HL-60/S4 (cell line): Measurements from ENCODE around the gene PSMC2.
"Not testable (repeated sequence)": the region's sequence is repeated elsewhere in the genome, so short reads cannot be mapped to it uniquely, and the experiment has no call there.

Experiments
- in situ Hi-C: fragments of 300-500 bp; cut with MboI; formaldehyde crosslinking; loops from 2 replicates; pipeline ENCODE4 v1.14.3; 2022; ENCODE audit warnings: low sequenced_read_pairs

PSMC2 gene

DNA sequence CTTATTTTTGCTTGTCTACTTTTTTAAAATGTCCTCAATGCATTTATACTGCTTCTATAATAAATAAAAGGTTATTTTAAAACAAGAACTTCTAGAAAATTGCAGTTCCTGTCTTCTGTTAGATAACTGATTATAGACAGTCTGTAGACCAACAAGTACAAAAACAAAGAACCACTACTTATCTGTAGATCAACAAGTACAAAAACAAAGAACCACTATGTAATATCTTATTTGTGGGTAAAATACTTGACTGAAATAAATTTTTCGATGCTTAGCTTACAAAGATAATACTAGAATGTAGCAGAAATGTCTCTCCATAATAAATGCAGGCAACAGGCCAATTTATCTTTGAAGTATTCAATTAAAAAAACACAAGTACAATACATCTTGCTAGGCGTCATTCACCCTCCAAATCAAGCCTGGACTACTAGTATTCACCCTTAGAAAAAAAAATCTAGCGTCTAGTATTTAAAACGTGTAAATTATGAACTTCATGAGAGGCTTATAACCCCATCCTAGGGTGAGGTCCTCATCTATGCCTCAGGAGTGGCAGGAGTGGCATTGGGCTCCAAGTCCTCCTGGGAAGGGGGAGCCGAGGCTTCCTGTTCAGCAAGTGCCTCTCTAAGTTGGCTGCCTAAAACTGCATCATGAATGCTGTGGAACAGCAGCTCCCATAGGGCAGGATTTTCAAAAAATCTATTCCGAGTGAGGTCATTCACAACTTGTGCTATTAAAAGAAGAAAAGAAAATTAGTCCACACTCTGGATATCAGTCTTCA is 26.6 kb downstream of the PSMC2 start:
- in situ Hi-C loops, result no loop called here

DNA sequence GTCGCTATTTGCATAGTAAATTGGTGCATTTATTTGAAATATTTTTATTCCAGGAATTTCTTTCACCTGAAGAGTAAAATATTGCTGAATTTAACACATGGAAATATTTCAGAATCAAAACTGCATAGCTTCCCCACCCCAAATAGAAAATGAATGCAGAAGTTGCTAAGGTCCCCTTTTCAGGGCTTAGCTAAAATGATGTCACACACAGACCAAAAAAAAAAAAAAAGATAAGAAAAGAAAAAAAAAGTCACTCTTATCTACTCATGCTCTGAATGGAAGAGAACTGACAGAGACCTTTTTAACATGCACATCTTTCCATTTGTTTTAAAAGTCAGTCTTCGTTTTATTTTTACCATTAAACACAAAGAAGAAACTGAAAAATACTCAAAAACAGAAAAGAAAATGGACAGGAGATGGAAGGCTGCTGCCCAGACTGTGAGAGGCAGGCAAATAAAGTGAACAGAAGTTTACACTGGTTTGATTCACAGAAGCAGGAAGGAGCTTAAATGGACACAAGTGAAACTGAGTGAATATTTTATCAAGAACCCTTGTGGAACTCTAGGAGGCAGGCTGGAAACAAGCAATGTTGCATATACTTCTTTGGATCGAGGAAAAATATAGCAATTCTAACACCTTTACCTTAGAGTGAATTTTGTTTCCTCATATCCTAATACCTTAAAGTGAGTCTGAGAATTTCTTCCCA is 32.0 kb downstream of the PSMC2 start:
- in situ Hi-C loops, result no loop called here

DNA sequence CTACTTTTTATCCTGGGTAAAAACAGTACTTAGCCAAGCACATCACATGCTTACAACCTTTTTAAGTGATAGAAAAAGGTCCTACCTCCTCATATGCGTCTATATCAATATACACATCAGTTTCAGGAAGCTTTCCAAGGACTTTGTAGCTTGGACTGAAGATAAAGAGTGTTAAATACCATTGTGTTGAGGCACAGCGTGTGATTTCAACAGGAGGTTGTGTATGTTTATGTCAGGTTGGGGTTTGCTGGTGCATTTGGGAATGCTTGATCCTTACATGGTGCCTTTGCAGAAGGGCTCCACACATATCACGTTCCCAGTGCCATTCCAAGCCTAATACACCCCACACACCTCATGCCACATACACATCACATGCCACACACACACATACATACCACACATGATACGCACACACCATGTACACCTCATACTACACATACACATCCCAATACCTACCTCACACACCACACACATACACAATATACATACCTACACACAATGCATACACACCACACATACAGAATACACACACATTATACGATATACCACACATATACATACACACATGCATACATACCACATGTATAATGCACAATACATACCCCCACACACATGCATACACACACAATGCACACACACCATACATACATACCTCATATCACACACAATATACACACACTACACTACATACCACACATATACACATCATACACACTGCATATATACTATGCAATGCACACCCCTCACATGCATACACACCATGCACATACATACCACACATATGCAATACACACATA is 33.1 kb downstream of the PSMC2 start:
- in situ Hi-C loops, result no loop called here

DNA sequence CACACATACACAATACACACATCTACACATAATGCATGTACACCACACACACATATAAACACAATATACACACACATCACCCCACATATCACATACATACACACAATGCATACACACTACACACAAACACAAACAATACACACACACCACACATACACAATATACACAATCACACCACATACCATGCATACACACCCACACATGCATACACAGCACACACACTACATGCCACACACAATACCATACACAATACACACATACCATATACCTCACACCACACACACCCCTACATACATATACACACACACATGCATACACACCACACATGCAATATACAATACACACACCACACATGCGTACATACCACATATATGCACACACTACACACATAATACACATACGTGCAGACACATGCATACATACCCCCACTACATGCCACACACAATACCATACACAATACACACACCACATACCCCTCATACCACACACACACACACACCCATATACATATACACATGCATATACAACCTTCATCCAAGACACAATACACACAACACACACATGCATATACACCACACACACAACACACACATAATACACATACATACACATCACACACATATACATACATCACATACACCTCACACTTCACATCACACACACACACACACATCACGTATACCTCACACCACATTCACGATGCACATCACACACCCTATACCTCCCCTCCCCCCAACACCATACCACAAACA is 34.0 kb downstream of the PSMC2 start:
- in situ Hi-C loops, result no loop called here

DNA sequence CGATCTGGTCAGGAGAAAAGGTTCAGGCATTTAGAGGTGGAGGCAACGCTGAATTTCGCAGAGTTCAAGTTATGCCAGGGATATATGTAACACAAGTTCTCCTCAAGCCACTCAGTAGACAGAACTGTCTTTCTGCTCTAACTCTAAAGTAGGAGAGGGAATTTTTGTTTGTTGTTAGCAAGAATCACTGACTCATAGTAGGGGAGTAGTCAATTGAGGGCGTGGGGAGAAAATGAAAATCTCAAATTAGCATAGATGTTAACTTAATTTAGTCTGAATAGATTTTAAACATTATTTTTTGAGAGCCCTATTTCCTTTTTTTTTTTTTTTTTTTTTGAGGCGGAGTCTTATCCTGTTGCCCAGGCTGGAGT is 34.6 kb downstream of the PSMC2 start:
- in situ Hi-C loops, result no loop called here

DNA sequence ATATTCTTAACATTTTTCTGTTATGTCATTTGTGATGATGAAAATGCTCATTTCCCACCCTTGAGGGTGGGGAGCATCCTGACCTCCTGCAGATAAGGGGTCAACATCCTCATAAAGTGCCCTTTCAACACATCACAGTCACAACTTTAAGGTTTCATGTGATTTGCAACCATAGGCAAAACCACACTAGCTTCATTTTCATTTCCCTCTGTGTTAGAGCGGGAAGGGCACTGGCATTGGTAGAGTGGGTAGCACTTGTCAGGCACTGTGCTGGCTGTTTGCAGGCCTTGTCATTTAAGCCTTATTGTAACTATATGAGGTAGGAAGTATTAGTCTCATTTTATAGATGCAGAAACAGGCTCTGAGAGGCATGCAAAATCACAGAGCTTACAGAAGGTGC is 39.8 kb downstream of the PSMC2 start:
- in situ Hi-C loops, result no loop called here

DNA sequence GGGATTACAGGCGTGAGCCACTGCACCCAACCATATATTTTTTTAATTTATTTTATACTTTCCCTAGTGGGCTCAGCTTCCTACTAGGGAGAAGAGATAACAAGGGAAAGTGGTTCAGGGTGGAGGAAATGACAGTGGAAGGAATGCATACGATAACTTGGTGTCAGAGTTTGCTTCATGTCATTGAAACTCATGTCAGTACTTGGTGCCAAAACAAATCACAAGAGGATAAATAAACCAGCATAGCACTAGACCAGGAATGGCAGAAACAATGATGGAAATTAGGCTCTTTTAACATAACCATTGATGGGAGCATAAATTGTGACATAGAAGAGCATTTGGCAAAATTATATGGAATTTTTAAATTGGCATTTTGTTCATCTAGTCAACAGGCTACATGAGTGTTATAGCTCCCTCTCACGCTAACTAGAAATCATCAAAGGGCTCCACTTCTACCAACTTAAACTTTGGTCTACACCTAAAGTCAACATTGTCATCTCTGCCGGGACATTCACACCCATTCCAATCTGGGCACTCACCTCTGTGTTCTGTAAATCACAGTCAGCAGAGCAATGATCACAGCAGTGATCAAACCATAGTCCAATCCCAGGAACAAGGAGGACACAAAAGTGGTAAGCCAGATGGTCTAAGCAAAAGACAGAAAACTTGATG is 41.2 kb downstream of the PSMC2 start:
- in situ Hi-C loops, result no loop called here

DNA sequence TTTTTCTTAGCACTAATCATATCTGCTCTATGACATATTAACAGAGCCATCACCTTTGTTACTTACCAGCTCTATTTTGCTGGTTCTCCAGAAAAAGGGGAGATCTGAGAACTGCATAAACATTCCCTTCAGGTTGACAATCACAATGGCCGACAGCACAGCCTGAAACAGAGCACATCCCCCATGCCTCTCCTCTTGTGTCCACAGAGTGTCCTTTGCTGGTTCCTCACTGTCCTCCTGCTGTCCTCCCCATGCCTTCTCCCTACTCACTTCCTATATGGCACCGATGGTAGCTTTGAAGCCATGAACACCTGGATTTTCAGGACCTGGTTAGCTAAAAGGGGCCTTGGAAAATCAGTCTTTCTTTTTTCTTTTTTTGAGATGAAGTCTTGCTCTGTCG is 41.8 kb downstream of the PSMC2 start:
- in situ Hi-C loops, result no loop called here

DNA sequence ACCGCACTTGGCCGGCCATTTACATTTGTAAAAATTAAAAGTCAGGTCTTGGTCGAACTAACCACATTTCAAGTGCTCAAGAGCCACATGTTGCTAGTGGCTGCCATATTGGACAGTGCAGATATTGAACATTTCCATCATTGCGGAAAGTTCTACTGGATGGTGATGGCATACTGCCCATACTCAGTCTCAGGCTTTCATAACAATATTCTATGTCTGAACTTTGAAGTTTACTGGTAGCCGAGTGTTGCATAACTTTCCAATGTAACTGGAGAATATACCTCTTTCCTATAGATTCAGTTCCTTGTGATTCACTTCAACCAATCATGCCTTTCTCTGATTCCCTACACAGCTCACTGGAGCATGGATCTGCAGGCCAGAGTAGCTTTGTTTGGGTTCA is 43.7 kb downstream of the PSMC2 start:
- in situ Hi-C loops, result no loop called here

DNA sequence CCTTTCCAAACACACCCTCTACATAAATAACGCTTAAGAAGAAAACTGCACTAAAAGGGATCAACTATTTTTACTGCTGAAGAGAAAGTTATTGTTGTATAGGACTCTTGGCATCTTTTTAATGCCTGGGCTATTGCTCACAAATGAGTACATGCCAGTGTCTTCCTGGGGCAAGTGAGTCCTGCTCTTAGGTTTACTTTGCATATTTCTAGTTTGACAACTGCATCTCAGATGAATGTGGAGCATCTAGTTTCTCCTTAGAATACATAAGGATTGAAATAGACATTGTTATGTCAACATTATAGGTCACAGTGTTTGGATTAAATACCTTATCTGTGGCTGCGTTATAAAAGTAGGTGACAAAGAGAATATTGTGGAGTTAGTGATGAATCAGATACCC is 44.5 kb downstream of the PSMC2 start:
- in situ Hi-C loops, result no loop called here

DNA sequence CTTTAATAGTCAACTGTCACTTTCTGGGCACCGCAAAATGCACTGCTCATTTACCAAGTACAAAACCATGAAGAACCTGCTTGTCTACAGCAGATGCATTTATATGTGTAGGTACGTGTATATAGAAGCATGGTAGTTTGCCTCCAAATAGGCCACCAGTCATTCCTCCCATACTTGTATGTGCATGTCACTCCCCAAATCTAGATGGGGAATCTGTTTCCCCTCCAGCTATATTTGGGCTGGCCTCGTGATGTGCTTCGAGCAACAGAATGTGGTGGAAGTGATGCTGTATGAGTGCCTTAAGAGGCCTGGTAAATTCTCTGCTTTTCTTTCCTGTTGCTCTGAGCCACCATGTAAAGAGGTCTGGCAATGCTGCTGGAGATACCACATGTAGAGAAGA is 47.1 kb downstream of the PSMC2 start:
- in situ Hi-C loops, result no loop called here

DNA sequence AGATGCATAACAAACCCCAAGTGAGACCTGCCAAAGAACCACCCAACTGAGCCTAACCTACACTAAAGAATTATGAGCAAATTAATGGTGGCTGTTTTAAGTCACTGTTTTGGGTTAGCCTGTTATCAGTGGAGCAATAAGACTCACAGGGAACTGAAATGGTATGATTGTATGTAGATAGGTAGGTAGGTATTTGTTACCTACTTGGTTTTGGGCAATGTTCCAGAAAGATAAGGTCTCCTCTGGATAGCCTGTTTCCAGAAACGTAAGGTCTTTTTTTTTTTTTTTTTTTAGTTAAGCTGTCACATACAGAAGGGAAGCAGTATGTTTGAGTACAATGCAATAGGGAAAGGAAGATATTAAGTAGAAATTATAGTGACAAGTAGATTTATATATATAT is 47.6 kb downstream of the PSMC2 start:
- in situ Hi-C loops, result no loop called here

DNA sequence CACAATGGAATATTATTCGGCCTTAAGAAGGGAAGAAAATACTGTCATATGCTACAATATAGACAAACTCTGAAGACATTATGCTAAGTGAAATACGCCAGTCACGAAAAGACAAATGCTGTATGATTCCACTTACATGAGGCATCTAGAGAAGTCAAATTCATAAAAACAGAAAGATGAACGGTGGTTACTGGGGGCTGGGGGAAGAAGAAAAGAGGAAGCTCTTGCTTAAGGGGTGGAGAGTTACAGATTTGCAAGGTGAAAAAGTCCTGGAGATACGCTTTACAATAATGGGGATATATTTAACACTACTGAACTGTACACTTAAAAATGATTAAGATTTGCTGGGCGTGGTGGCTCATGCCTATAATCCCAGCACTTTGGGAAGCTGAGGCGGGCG is 49.0 kb downstream of the PSMC2 start:
- in situ Hi-C loops, result no loop called here

DNA sequence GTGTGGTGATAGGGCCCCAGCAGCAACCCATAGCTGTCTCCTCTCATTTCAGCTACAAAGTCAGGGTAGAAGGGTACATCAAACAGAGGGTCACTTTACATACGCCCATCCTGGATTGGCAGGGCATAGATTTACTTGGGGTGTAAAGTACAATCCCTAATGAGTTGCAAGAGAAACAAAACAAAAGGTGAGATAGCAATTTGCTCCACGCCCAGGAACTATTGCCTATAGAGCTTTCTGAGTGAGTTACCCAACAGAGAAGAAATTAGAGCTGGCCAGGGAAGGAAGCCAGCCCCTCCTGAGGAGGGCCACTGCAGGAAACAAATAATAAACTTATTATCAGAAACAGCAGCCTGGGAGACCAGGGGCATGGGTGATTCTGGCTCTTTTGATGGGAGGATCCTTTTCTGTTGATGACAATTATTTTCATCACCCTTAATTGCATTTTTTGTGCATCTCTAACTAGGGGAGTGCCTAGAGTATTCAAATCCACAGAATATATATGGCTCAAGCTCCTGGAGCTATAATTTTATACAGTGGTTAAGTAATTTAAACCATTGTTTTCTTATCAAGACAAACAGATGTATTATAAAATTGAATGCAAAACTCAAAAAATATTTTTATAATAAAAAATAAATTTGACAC is 51.2 kb downstream of the PSMC2 start:
- in situ Hi-C loops, result no loop called here

DNA sequence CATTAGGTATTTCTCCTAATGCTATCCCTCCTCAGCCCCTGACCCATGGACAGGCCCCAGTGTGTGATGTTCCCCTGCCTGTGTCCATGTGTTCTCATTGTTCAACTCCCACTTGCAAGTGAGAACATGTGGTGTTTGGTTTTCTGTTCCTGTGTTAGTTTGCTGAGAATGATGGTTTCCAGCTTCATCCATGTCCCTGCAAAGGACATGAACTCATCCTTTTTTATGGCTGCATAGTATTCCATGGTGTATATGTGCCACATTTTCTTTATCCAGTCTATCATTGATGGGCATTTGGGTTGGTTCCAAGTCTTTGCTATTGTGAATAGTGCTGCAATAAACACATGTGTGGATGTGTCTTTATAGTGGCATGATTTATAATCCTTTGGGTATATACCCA is 52.2 kb downstream of the PSMC2 start:
- in situ Hi-C loops, result not testable (repeated sequence)

DNA sequence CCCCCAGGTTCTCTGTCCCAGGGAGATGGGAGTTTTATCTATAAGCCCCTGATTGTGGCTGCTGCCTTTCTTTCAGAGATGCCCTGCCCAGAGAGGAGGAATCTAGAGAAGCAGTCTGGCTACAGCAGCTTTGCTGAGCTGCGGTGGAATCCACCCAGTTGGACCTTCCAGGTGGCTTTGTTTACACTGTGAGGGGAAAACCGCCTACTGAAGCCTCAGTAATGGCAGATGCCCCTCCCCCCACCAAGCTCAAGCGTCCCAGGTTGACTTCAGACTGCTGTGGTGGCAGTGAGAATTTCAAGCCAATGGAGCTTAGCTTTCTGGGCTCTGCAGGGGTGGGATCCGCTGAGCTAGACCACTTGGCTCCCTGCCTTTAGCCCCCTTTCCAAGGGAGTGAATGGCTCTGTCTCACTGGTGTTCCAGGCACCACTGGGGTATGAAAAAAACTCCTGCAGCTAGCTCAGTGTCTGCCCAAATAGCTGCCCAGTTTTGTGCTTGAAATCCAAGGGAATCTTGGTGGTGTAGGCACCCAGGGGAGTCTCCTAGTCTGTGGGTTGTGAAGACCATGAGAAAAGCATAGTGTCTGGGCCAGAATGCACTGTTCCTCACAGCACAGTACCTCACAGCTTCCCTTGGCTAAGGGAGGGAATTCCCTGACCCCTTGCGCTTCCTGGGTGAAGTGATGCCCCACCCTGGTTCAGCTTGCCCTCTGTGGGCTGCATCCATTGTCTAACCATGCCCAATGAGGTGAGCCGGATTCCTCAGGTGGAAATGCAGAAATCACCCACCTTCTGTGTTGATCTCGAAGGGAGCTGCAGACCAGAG is 58.6 kb downstream of the PSMC2 start:
- in situ Hi-C loops, result not testable (repeated sequence)

DNA sequence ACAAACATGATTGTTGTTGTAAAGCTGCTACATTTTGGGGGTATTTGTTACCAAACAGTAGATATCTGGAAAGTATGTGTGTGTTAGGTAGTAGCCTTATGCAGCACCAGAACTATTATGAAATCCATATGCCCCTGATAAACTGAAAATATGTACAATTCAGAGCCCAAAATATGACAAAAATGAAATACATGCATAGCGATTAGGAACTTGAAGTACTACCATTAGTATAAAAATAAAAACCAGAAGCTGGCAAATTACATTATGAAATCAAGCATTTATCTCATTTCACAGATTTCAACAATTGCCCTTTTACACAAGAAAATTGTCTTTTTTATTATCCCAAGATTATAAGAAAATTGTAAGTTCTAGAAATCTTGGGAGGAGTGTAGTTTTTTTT is 64.7 kb downstream of the PSMC2 start:
- in situ Hi-C loops, result no loop called here

DNA sequence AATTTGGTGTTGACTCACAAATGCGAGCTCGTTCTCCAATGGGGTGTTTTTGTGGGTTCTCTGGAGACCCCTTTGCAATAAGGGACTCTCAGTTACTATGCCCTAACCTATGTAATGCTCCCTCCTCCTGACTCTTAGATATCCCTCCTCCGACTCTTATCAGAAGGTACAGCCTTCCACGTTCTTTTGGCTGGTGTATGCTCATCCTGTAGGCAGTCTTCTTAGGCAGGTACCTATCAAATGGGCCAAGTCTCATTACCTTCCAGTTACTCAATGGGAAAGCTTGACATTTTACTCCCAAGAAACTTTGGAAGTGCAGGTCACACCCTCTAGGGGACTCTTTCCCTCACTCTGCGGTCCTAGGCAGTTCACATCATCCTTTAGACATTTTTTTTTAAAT is 66.0 kb downstream of the PSMC2 start:
- in situ Hi-C loops, result no loop called here

DNA sequence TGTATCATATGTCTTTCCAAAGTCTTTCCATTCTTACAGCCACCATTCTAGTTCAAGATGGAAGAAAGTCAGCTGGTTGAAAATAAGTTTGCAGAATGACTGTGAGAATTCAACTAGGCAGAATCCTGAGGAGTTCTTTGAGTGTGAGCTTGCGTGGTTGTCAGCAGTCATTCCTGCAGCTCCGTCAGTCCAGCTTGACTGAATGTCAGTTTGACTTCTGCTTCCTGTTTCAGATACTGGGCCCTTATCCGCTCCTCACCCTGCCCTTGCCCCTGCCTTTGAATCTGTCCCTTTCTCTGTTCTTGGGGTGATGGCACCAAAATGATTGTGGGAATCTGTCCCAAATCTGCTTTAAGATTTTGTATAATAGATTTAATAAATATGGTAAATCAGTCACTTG is 70.8 kb downstream of the PSMC2 start:
- in situ Hi-C loops, result no loop called here
